Cardiac ventricle fibroblast (primary cell): ENCODE data around the gene DTNA. TPM values are rescaled to one million over a fixed set of nuclear protein-coding genes. Genes with fewer than 3 reads are reported as not detected.

Source experiments
- total RNA-seq: library from RNA; depleted of rRNA; stranded (reverse); fragments of >200 nt; gene quantifications from 2 replicates; pipeline ENCODE4 v1.2.3, GENCODE V29; 2015

DTNA gene
- 10.0 and 10.8 TPM in 2 replicates for total RNA-seq

DNA sequence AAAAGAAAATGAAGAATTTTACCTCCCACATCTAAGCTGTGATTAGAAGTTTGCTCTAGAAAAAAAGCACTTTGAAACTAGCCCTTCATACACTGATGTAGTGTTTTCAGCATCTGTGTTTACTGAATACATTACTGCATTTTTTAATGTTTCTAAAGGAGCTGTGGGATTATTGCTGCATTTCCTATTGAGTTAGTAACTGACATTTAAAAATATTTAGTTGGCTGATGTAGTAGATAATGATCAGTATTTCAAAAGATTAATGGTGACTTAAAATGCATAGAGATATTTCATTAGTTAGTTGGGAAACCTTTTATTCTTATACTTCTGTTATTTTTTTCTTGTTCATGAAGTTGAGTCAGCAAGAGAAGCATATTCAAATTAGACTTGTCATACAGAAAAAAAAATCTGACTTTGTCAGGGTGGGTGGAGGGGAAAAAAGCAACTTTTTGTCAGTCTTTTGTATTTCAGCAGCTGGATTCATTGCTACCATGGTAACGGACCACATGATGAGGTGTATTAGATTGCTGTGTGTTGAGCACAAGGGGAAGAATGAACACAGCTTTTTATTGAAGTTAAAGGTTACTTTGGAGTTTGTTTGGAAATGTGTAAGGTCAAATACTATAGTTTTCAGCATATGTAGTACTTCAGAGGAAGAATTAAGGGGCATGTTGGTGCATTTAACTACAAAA lies at the start of gene DTNA:
DTNA (plus strand) TSS at position 549 of the 692 bp plus-strand sequence. CDS start 45,679 bp downstream, outside the sequence.

